ENCODE results near the gene SLC16A10. TPM values are rescaled to one million over a fixed set of nuclear protein-coding genes. Genes with fewer than 3 reads are reported as not detected.

The SLC16A10 gene
- total and polyA plus RNA-seq, 2 of the 13 experiments (the other 11 are each of a cell fraction or from before 2014, with no cell fraction given) = 8.2 to 20.1 TPM

GRCh38 chr6:111210194-111210728, 123.0 kb downstream of the SLC16A10 start:
- ATAC-seq (peak; percentile 81), DNase-seq (ENCODE audit: low spot score) (peak; percentile 60), FAIRE-seq (peak; percentile 80)
- BruUV-seq (replicated peaks) = no TSS peak
- H2AFZ ChIP-seq (ENCODE audit: low read length) = no peak overlapping the region
- no peaks in the 10 kb centered on the region for H3K9me3 ChIP-seq (ENCODE audit: low read length)
- H3K4me1 ChIP-seq (ENCODE audit: insufficient read depth, low read length) = peaks cover 11% of the 10 kb centered on the region
- H3K36me3 ChIP-seq (replicated peaks in 1 of 2; ENCODE audit: control insufficient read depth in 1 of 2, insufficient read depth in 2 of 2, low read length in 2 of 2) = no peaks in the 10 kb centered on the region; a peak in 1 of 5 replicates
- TF ChIP-seq SMAD1 (CRISPR knock-in tag; IDR thresholded peaks at IDR 0.05; ENCODE audit: borderline replicate concordance, low read depth) (no peak), RAD21 (CRISPR knock-in tag; IDR thresholded peaks at IDR 0.05) (peak; percentile 73), SMC3 (IDR thresholded peaks at IDR 0.05; ENCODE audit: low read length) (peak; percentile 86), STAG1 (CRISPR knock-in tag; IDR thresholded peaks at IDR 0.05) (peak; percentile 90), GTF2F1 (IDR thresholded peaks at IDR 0.05; ENCODE audit: low read length) (no peak), NKX3-1 (CRISPR knock-in tag; IDR thresholded peaks at IDR 0.05) (no peak), CTCF (CRISPR knock-in tag; IDR thresholded peaks at IDR 0.05) (peak; percentile 80)
- H3K4me3 ChIP-seq (replicated peaks in 1 of 3; ENCODE audit: insufficient read depth in 1 of 3, low read depth in 2 of 3, low read length in 3 of 3) = no peak overlapping the region
- no peaks in the 10 kb centered on the region for H3K27me3 ChIP-seq (ENCODE audit: control insufficient read depth in 1 of 2, insufficient read depth in 2 of 2, low read length in 2 of 2)
- ChIA-PET POLR2A (no interaction called here), CTCF (ENCODE audit: low intra/inter-chr PET ratio, low total read pairs) (interaction anchor here (1.2 to 3.2 kb wide), 3 partner anchors 152 to 199 kb away, joined by 4 to 40 read pairs (median 18); no protein-coding TSS in a partner anchor)
- no peak overlapping the region for H3K4me2 ChIP-seq (ENCODE audit: low read depth, low read length)
- intact Hi-C loops (cut with micrococcal nuclease; ENCODE audit: unreplicated experiment) = loop anchor here (1.0 kb wide), 2 partner anchors 153 to 199 kb away; no protein-coding TSS in a partner anchor
- 0% methylated on average over 1 of the region's 1 CpG for WGBS (ENCODE audit: low lambda C conversion rate)
- no peak overlapping the region for H3K27ac ChIP-seq (ENCODE audit: extremely low read length, insufficient read depth, low read length)
- in situ Hi-C loops (cut with HindIII; ENCODE audit: extremely low pct_ligation_motif_present, low pct_unique_long_range_greater_than_20kb) = loop anchor here (5.0 kb wide), 1 partner anchor 153 kb away; no protein-coding TSS in a partner anchor
- no peak overlapping the region for H3K9ac ChIP-seq (ENCODE audit: insufficient read depth, low read depth, low read length)
- H3K79me2 ChIP-seq (ENCODE audit: insufficient read depth, low read length) = no peaks in the 10 kb centered on the region
- no peaks in the 10 kb centered on the region for H4K20me1 ChIP-seq (ENCODE audit: insufficient read depth, low read length)
